Memory B cell (primary cell): ENCODE data around the gene ALPG.
"Not testable (repeated sequence)": the region's sequence is repeated elsewhere in the genome, so short reads cannot be mapped to it uniquely, and the experiment has no call there.

Experiments used
- ATAC-seq: fragments of 150-1000 bp; cut with Tn5 transposase; 2 replicates; pipeline ENCODE4 v1.10.0; 2021; ENCODE audit warnings: low read depth, mild to moderate bottlenecking, moderate library complexity
- DNase-seq, 2 donors: peaks; one replicate each; pipeline ENCODE4 v3.0.0; 2022; ENCODE audit warnings: low spot score in 2 of 2
- H3K27ac Mint-ChIP-seq: one replicate; pipeline ENCODE4 v1.8.0; 2022; ENCODE audit warnings: mild to moderate bottlenecking, moderate library complexity, mixed read lengths
- H3K27me3 Mint-ChIP-seq: one replicate; pipeline ENCODE4 v1.8.0; 2022; ENCODE audit warnings: mixed read lengths
- H3K36me3 Mint-ChIP-seq: one replicate; pipeline ENCODE4 v1.8.0; 2022; ENCODE audit warnings: mild to moderate bottlenecking, mixed read lengths
- H3K4me1 Mint-ChIP-seq: one replicate; pipeline ENCODE4 v1.8.0; 2022; ENCODE audit warnings: mixed read lengths
- H3K4me3 Mint-ChIP-seq: one replicate; pipeline ENCODE4 v1.8.0; 2022; ENCODE audit warnings: mild to moderate bottlenecking, moderate library complexity, mixed read lengths
- H3K9me3 Mint-ChIP-seq: one replicate; pipeline ENCODE4 v1.8.0; 2022; ENCODE audit warnings: mixed read lengths

Gene ALPG

GRCh38 chr2:232406556-232407310 lies at the start of gene ALPG:
TSS of gene ALPG (plus strand) at chr2:232406844. CDS start at chr2:232406895, 51 bp downstream.
- DNase-seq (no peak), ATAC-seq (no peak)
- Mint-ChIP-seq H3K36me3 (no peaks in the 10 kb centered on the region), H3K4me3 (no peak within 1 kb of the TSS), H3K9me3 (no peaks in the 10 kb centered on the region), H3K27me3 (peaks cover 18% of the 10 kb centered on the region), H3K4me1 (no peaks in the 10 kb centered on the region), H3K27ac (no peak within 1 kb of the TSS)

DNA sequence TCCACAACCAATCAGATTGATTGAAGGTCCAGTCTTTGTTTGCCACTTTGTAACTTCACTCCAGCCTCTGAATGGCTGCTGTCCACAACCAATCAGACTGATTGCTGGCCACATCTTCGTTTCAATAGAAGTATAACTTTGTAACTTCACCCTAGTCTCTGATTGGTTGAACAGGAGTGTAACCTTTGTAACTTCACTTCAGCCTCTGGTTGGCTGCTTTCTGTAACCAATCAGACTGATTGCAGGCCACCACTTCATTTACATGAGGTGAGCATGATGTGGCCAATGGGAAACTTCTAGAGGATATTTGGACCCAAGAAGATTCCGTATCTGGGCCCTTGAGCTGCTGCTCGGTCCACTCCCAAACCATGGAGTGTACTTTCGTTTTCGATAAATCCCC lies 45.0 kb upstream of the ALPG start:
- no peak for ATAC-seq

DNA sequence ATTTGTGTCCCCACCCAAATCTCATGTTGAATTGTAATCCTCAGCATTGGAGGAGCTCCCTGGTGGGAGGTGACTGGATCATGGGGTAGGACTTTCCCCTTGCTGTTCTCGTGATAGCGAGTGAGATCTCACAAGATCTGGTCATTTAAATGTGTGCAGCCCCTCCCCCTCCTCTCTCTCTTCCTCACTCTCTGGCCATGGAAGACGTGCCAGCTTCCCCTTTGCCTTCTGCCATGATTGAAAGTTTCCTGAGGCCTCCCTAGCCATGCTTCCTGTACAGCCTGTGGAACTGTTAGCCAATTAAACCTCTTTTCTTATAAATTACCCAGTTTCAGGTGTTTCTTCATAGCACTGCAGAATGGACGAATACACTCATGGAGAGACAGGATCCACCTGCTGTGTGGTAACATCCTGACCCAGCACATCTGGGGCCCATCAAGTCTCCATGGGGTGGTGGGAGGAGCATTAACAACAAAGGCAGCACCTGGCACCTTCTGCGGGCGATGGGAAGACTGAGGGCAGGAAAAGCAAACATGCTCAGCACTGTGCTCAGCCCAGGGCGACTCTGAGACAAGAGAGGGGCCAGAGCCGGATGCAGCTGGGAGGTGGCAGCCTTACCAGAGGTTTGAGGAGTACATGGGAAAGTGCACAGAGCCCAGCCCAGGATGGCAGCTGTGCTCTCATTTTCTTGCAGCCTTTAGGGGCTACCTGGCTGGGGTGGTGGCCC lies 44.3 kb upstream of the ALPG start:
- Mint-ChIP-seq H3K4me3 (no peak overlapping the region), H3K27ac (no peak overlapping the region), H3K36me3 (peaks cover 2% of the 10 kb centered on the region), H3K4me1 (peaks cover 7% of the 10 kb centered on the region), H3K9me3 (peaks cover 4% of the 10 kb centered on the region), H3K27me3 (no peaks in the 10 kb centered on the region)
- ATAC-seq (no peak), DNase-seq (no peak)

More for the DNA sequence above, 45.0 kb upstream of the ALPG start:
- no peak overlapping the region for H3K4me3 Mint-ChIP-seq
- H3K4me1 Mint-ChIP-seq = peaks cover 7% of the 10 kb centered on the region
- H3K27me3 Mint-ChIP-seq = peaks cover 2% of the 10 kb centered on the region
- H3K9me3 Mint-ChIP-seq = peaks cover 4% of the 10 kb centered on the region
- no peak for DNase-seq
- H3K36me3 Mint-ChIP-seq = peaks cover 2% of the 10 kb centered on the region
- no peak overlapping the region for H3K27ac Mint-ChIP-seq

GRCh38 chr2:232363064-232363783 lies 43.4 kb upstream of the ALPG start:
- H3K27ac Mint-ChIP-seq, DNase-seq, H3K36me3 Mint-ChIP-seq, H3K27me3 Mint-ChIP-seq, H3K4me1 Mint-ChIP-seq, H3K9me3 Mint-ChIP-seq, ATAC-seq: not testable (repeated sequence)
- H3K4me3 Mint-ChIP-seq = peak overlapping the region; percentile 68

DNA sequence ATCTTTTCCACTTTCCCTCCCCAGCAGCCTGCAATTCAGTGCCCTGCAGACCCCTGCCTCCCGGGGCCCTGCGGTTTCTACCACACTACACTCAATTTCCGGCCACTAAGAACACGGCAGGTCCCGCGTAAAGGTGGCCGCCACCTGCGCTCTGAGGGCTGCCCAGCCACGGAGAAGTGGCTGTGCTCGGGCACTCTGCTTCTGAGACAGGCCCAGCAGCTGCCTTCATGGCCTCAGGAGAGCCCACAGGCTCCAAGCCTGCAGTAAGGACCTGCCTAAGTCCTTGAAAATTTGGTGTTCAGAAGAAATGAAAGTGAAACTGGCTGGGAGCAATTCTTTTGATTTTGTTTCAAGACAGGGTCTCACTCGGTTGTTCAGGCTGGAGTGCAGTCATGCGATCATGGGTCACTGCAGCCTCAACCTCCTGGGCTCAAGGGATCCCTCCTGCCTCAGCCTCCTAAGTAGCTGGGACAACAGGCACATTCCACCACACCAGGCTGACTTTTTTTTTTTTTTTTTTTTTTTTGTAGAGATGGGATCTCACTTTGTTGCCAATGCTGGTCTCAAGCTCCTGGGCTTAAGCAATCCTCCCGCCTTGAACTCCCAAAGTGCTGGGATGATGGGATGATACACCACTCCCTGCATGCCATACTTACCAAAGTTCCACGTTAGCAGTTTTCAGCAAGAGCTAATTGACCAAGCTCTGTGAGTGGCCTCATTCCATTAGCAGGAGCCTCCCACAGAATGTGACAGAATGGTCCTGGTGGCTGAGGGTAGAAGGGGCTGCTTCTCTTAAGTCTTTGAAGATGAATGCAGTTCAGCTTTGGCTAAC lies 42.6 kb upstream of the ALPG start:
- ATAC-seq (no peak), DNase-seq (no peak)
- H3K9me3 Mint-ChIP-seq = peaks cover 4% of the 10 kb centered on the region
- H3K27me3 Mint-ChIP-seq = no peaks in the 10 kb centered on the region
- H3K36me3 Mint-ChIP-seq = peaks cover 2% of the 10 kb centered on the region
- peak overlapping the region; percentile 68 for H3K4me3 Mint-ChIP-seq
- peaks cover 7% of the 10 kb centered on the region for H3K4me1 Mint-ChIP-seq
- H3K27ac Mint-ChIP-seq = no peak overlapping the region

GRCh38 chr2:232364806-232365594 lies 41.6 kb upstream of the ALPG start:
- ATAC-seq, H3K4me3 Mint-ChIP-seq: not testable (repeated sequence)

DNA sequence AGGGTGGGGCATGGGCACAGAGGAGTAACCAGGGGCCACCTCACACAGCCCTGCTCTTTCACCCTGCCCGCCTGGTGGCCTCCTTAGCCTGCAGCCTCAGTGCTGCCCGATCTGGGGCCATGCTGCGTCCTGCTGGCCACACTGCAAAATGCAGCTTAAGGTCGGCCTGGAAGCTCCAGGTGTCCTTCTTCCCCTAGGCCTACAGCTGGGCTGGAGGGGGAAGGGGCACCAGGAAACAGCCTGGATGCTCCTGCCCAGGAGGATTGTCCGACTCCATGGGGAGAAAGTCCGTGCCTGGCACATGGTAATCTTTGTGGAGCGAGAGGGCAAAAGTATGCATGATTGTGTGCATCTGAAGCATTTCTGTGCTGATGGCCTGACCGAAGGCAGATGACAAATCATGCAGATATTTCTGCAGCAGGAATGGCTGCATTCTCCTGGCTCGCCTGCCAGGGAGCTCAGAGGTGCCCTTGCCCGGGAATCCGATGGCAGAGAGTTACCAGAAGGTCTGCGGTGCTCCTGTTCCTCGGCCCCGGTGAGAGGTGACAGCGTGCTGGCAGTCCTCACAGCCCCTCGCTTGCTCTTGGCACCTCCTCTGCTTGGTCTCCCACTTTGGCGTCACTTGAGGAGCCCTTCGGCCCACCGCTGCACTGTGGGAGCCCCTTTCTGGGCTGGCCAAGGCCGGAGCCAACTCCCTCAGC lies 40.9 kb upstream of the ALPG start:
- H3K27me3 Mint-ChIP-seq = no peaks in the 10 kb centered on the region
- no peak overlapping the region for H3K27ac Mint-ChIP-seq
- no peak for DNase-seq
- H3K9me3 Mint-ChIP-seq = peaks cover 4% of the 10 kb centered on the region
- H3K4me3 Mint-ChIP-seq = no peak overlapping the region
- peaks cover 2% of the 10 kb centered on the region for H3K36me3 Mint-ChIP-seq
- peaks cover 7% of the 10 kb centered on the region for H3K4me1 Mint-ChIP-seq
- ATAC-seq = no peak

More at GRCh38 chr2:232364806-232365594, 41.6 kb upstream of the ALPG start:
- not testable (repeated sequence) for H3K27me3 Mint-ChIP-seq, DNase-seq, H3K27ac Mint-ChIP-seq, H3K36me3 Mint-ChIP-seq, H3K4me1 Mint-ChIP-seq, H3K9me3 Mint-ChIP-seq

- ATAC-seq, H3K36me3 Mint-ChIP-seq, H3K27ac Mint-ChIP-seq, H3K4me1 Mint-ChIP-seq, H3K27me3 Mint-ChIP-seq, DNase-seq, H3K9me3 Mint-ChIP-seq, H3K4me3 Mint-ChIP-seq: not testable (repeated sequence)
Measured at GRCh38 chr2:232366461-232366860, 40.2 kb upstream of the ALPG start.

DNA sequence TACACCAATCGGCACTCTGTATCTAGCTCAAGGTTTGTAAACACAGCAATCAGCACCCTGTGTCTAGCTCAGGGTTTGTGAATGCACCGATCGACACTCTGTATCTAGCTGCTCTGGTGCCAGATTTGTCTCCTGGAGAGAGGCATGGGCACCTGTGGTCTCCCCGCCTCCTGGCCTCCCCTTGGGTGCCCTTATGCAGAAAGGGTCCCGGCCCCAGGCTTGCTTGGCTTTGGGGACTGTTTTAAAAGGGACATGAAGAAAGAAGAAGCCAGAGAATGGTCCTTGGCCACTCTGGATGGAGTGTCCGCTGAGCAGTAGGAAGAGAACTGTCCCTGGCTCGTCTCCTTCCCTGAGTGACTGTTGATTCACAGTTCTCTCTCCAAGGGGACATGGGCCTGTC lies 39.6 kb upstream of the ALPG start:
- no peak for DNase-seq
- Mint-ChIP-seq H3K36me3 (peaks cover 2% of the 10 kb centered on the region), H3K27me3 (no peaks in the 10 kb centered on the region), H3K9me3 (peaks cover 2% of the 10 kb centered on the region), H3K4me1 (peaks cover 7% of the 10 kb centered on the region), H3K27ac (no peak overlapping the region), H3K4me3 (no peak overlapping the region)
- ATAC-seq = no peak

GRCh38 chr2:232367591-232368233 lies 38.9 kb upstream of the ALPG start:
- no peaks in the 10 kb centered on the region for H3K36me3 Mint-ChIP-seq
- H3K27me3 Mint-ChIP-seq = no peaks in the 10 kb centered on the region
- peaks cover 7% of the 10 kb centered on the region for H3K4me1 Mint-ChIP-seq
- H3K9me3 Mint-ChIP-seq = no peaks in the 10 kb centered on the region
- no peak for DNase-seq
- no peak overlapping the region for H3K27ac Mint-ChIP-seq
- ATAC-seq = no peak
- no peak overlapping the region for H3K4me3 Mint-ChIP-seq

- Mint-ChIP-seq H3K36me3 (no peaks in the 10 kb centered on the region), H3K4me3 (no peak overlapping the region), H3K27me3 (no peaks in the 10 kb centered on the region), H3K9me3 (no peaks in the 10 kb centered on the region), H3K27ac (no peak overlapping the region), H3K4me1 (peaks cover 7% of the 10 kb centered on the region)
- ATAC-seq (no peak), DNase-seq (no peak)
Measured at GRCh38 chr2:232368311-232368731, 38.3 kb upstream of the ALPG start.
